Activated naive CD8-positive, alpha-beta T cell treated with anti-CD3 and anti-CD28 coated beads, Interleukin-2, amount 10 ng/mL, durations not matched to agents 7 days and 5 days (primary cell): ENCODE results near the gene OR13D1. TPM values are rescaled to one million over a fixed set of nuclear protein-coding genes. Genes with fewer than 3 reads are reported as not detected.
"Not testable (repeated sequence)": the region's sequence is repeated elsewhere in the genome, so short reads cannot be mapped to it uniquely, and the experiment has no call there.

Experiments used
- ATAC-seq: fragments of 150-1000 bp; cut with Tn5 transposase; one replicate; pipeline ENCODE4 v1.10.0; 2021; ENCODE audit warnings: low read depth, moderate library complexity
- POLR2A ChIA-PET: fragments of 350-600 bp; sonication (Branson Sonifier 250); formaldehyde crosslinking; loops from one replicate; lab custom pipeline; 2021; ENCODE audit warnings: antibody characterized with exemption; lab: Charles Lee
- DNase-seq: peaks from one replicate; pipeline ENCODE4 v3.0.0; 2021
- H3K27ac Mint-ChIP-seq: one replicate; pipeline ENCODE4 v1.8.0; 2022; ENCODE audit warnings: mild to moderate bottlenecking, mixed read lengths
- H3K27me3 Mint-ChIP-seq: one replicate; pipeline ENCODE4 v1.8.0; 2022; ENCODE audit warnings: mild to moderate bottlenecking, moderate library complexity, mixed read lengths
- H3K36me3 Mint-ChIP-seq: one replicate; pipeline ENCODE4 v1.8.0; 2021; ENCODE audit warnings: mild to moderate bottlenecking, mixed read lengths
- H3K4me1 Mint-ChIP-seq: one replicate; pipeline ENCODE4 v1.8.0; 2021; ENCODE audit warnings: mixed read lengths
- H3K4me3 Mint-ChIP-seq: one replicate; pipeline ENCODE4 v1.8.0; 2022; ENCODE audit warnings: mild to moderate bottlenecking, moderate library complexity, mixed read lengths
- H3K9me3 Mint-ChIP-seq: one replicate; pipeline ENCODE4 v1.8.0; 2021; ENCODE audit warnings: mixed read lengths
- total RNA-seq, 2 experiments: library from RNA; stranded (reverse); gene quantifications; one replicate each; pipeline ENCODE4 v1.2.3, GENCODE V29; 2021

OR13D1 gene
- not detected for total RNA-seq

- H3K4me3 Mint-ChIP-seq = no peak within 1 kb of the TSS
- POLR2A ChIA-PET = no interaction called here
- no peak for ATAC-seq
- no peaks in the 10 kb centered on the region for H3K36me3 Mint-ChIP-seq
- H3K27me3 Mint-ChIP-seq = no peaks in the 10 kb centered on the region
- no peaks in the 10 kb centered on the region for H3K9me3 Mint-ChIP-seq
- no peaks in the 10 kb centered on the region for H3K4me1 Mint-ChIP-seq
- no peak for DNase-seq
- H3K27ac Mint-ChIP-seq = no peak within 1 kb of the TSS
Observed at GRCh38 chr9:104694218-104694617, at the start of gene OR13D1. Gene OR13D1 (plus strand): TSS chr9:104694518. CDS start chr9:104694518, 0 bp downstream.

- peaks cover under 1% of the 10 kb centered on the region for H3K9me3 Mint-ChIP-seq
Observed at GRCh38 chr9:104658496-104659195, 35.7 kb upstream of the OR13D1 start.

GRCh38 chr9:104675611-104676010 is 18.7 kb upstream of the OR13D1 start:
- no peaks in the 10 kb centered on the region for H3K4me1 Mint-ChIP-seq
- no peak overlapping the region for H3K27ac Mint-ChIP-seq
- peaks cover 2% of the 10 kb centered on the region for H3K9me3 Mint-ChIP-seq
- no peak for ATAC-seq
- POLR2A ChIA-PET = no interaction called here
- no peaks in the 10 kb centered on the region for H3K27me3 Mint-ChIP-seq
- no peak overlapping the region for H3K4me3 Mint-ChIP-seq
- no peaks in the 10 kb centered on the region for H3K36me3 Mint-ChIP-seq
- no peak for DNase-seq

More at GRCh38 chr9:104658496-104659195, 35.7 kb upstream of the OR13D1 start:
- no peak overlapping the region for H3K27ac Mint-ChIP-seq
- ATAC-seq = no peak
- no peak overlapping the region for H3K4me3 Mint-ChIP-seq
- POLR2A ChIA-PET = no interaction called here
- H3K36me3 Mint-ChIP-seq = no peaks in the 10 kb centered on the region
- no peaks in the 10 kb centered on the region for H3K4me1 Mint-ChIP-seq
- DNase-seq = no peak
- H3K27me3 Mint-ChIP-seq = no peaks in the 10 kb centered on the region

- no peak overlapping the region for H3K4me3 Mint-ChIP-seq
- no peaks in the 10 kb centered on the region for H3K36me3 Mint-ChIP-seq
Observed at GRCh38 chr9:104682642-104683041, 11.7 kb upstream of the OR13D1 start.

GRCh38 chr9:104686081-104686480 is 8.2 kb upstream of the OR13D1 start:
- H3K27ac Mint-ChIP-seq = no peak overlapping the region

More at GRCh38 chr9:104682642-104683041, 11.7 kb upstream of the OR13D1 start:
- Mint-ChIP-seq H3K27me3 (no peaks in the 10 kb centered on the region), H3K4me1 (peaks cover 5% of the 10 kb centered on the region), H3K9me3 (no peaks in the 10 kb centered on the region), H3K27ac (no peak overlapping the region)
- DNase-seq (no peak), ATAC-seq (peak; percentile 47)
- POLR2A ChIA-PET = no interaction called here

GRCh38 chr9:104700306-104700705 is 6.0 kb downstream of the OR13D1 start:
- ATAC-seq = no peak
- POLR2A ChIA-PET = no interaction called here
- Mint-ChIP-seq H3K27ac (no peak overlapping the region), H3K9me3 (peaks cover 2% of the 10 kb centered on the region), H3K4me3 (no peak overlapping the region), H3K27me3 (no peaks in the 10 kb centered on the region), H3K36me3 (no peaks in the 10 kb centered on the region), H3K4me1 (no peaks in the 10 kb centered on the region)
- DNase-seq = no peak

More at GRCh38 chr9:104686081-104686480, 8.2 kb upstream of the OR13D1 start:
- no peaks in the 10 kb centered on the region for H3K27me3 Mint-ChIP-seq
- peaks cover 5% of the 10 kb centered on the region for H3K4me1 Mint-ChIP-seq
- no peaks in the 10 kb centered on the region for H3K9me3 Mint-ChIP-seq
- DNase-seq (no peak), ATAC-seq (no peak)
- POLR2A ChIA-PET = no interaction called here
- H3K36me3 Mint-ChIP-seq = no peaks in the 10 kb centered on the region
- H3K4me3 Mint-ChIP-seq = no peak overlapping the region

GRCh38 chr9:104708737-104709136 is 14.4 kb downstream of the OR13D1 start:
- DNase-seq, H3K27me3 Mint-ChIP-seq, H3K4me1 Mint-ChIP-seq, H3K27ac Mint-ChIP-seq, H3K9me3 Mint-ChIP-seq, POLR2A ChIA-PET, H3K36me3 Mint-ChIP-seq, ATAC-seq, H3K4me3 Mint-ChIP-seq: not testable (repeated sequence)

- Mint-ChIP-seq H3K9me3 (no peaks in the 10 kb centered on the region), H3K4me3 (no peak overlapping the region), H3K27ac (no peak overlapping the region), H3K27me3 (no peaks in the 10 kb centered on the region), H3K36me3 (no peaks in the 10 kb centered on the region), H3K4me1 (no peaks in the 10 kb centered on the region)
- ATAC-seq = no peak
- POLR2A ChIA-PET = no interaction called here
- DNase-seq = no peak
Observed at GRCh38 chr9:104711604-104712003, 17.3 kb downstream of the OR13D1 start.

- H3K27me3 Mint-ChIP-seq = no peaks in the 10 kb centered on the region
- no peak overlapping the region for H3K4me3 Mint-ChIP-seq
- ATAC-seq = no peak
- peaks cover 2% of the 10 kb centered on the region for H3K9me3 Mint-ChIP-seq
- POLR2A ChIA-PET = no interaction called here
- no peak for DNase-seq
- no peaks in the 10 kb centered on the region for H3K4me1 Mint-ChIP-seq
- H3K36me3 Mint-ChIP-seq = no peaks in the 10 kb centered on the region
- H3K27ac Mint-ChIP-seq = no peak overlapping the region
Observed at GRCh38 chr9:104725014-104725413, 30.7 kb downstream of the OR13D1 start.

GRCh38 chr9:104738452-104738851 is 44.1 kb downstream of the OR13D1 start:
- DNase-seq (no peak), ATAC-seq (no peak)
- Mint-ChIP-seq H3K4me3 (no peak overlapping the region), H3K36me3 (no peaks in the 10 kb centered on the region), H3K9me3 (no peaks in the 10 kb centered on the region), H3K27me3 (no peaks in the 10 kb centered on the region), H3K4me1 (no peaks in the 10 kb centered on the region), H3K27ac (no peak overlapping the region)
- POLR2A ChIA-PET = no interaction called here

- no peak overlapping the region for H3K4me3 Mint-ChIP-seq
- DNase-seq (no peak), ATAC-seq (no peak)
- no peaks in the 10 kb centered on the region for H3K9me3 Mint-ChIP-seq
- H3K27me3 Mint-ChIP-seq = no peaks in the 10 kb centered on the region
- no peak overlapping the region for H3K27ac Mint-ChIP-seq
- no peaks in the 10 kb centered on the region for H3K4me1 Mint-ChIP-seq
- H3K36me3 Mint-ChIP-seq = no peaks in the 10 kb centered on the region
- POLR2A ChIA-PET = no interaction called here
Observed at GRCh38 chr9:104740621-104741020, 46.3 kb downstream of the OR13D1 start.

- no peak overlapping the region for H3K27ac Mint-ChIP-seq
- DNase-seq (no peak), ATAC-seq (no peak)
- no peaks in the 10 kb centered on the region for H3K9me3 Mint-ChIP-seq
- H3K36me3 Mint-ChIP-seq = peaks cover 2% of the 10 kb centered on the region
- POLR2A ChIA-PET = no interaction called here
- H3K4me1 Mint-ChIP-seq = peaks cover 6% of the 10 kb centered on the region
- H3K4me3 Mint-ChIP-seq = no peak overlapping the region
- H3K27me3 Mint-ChIP-seq = no peaks in the 10 kb centered on the region
Observed at GRCh38 chr9:104743376-104743985, 49.2 kb downstream of the OR13D1 start.
